HFFc6 (cell line): ENCODE data around the gene JAKMIP1. TPM values are rescaled to one million over a fixed set of nuclear protein-coding genes. Genes with fewer than 3 reads are reported as not detected.

ENCODE experiments used
- DNase-seq: peaks from one replicate; pipeline ENCODE4 v3.0.0-alpha.2; 2018
- H3K27ac Mint-ChIP-seq: 2 replicates; pipeline ENCODE4 v1.8.0; 2020; ENCODE audit warnings: mild to moderate bottlenecking, mixed read lengths
- H3K27me3 Mint-ChIP-seq: 2 replicates; pipeline ENCODE4 v1.8.0; 2021; ENCODE audit warnings: mild to moderate bottlenecking, moderate library complexity, mixed read lengths; ENCODE audit not compliant: insufficient read depth
- H3K36me3 Mint-ChIP-seq: 2 replicates; pipeline ENCODE4 v1.8.0; 2021; ENCODE audit warnings: low read depth, mixed read lengths
- H3K4me1 Mint-ChIP-seq: 2 replicates; pipeline ENCODE4 v1.8.0; 2020; ENCODE audit warnings: low read depth, mixed read lengths
- H3K4me3 Mint-ChIP-seq: 2 replicates; pipeline ENCODE4 v1.8.0; 2020; ENCODE audit warnings: mild to moderate bottlenecking, moderate library complexity, mixed read lengths
- H3K9me3 Mint-ChIP-seq: 2 replicates; pipeline ENCODE4 v1.8.0; 2020; ENCODE audit warnings: mild to moderate bottlenecking, mixed read lengths
- CTCF ChIP-seq: fragments of 200-600 bp; sonication (generic); IDR thresholded peaks from 2 replicates; pipeline ENCODE4 v1.5.0; 2021; ENCODE audit warnings: antibody characterized with exemption, mild to moderate bottlenecking
- total RNA-seq, 6 experiments: library from RNA; stranded (reverse); fragmentation: NEBNext Ultra II Directional; extraction: Animal tissue kit (Norgen Biotek cat#: 25700); gene quantifications; 2 replicates in 1 of 6; 3 replicates in 5 of 6; pipeline ENCODE4 v1.2.3, GENCODE V29; 2021

Gene JAKMIP1
- total RNA-seq, 6 experiments from 2014 or later = not detected

GRCh38 chr4:6122496-6122895, 77.9 kb downstream of the JAKMIP1 start:
- Mint-ChIP-seq H3K27me3 (peaks cover 7% of the 10 kb centered on the region), H3K27ac (no peak overlapping the region), H3K4me1 (no peaks in the 10 kb centered on the region), H3K9me3 (peaks cover 39% of the 10 kb centered on the region), H3K4me3 (no peak overlapping the region), H3K36me3 (peaks cover 8% of the 10 kb centered on the region; the same call in 1 of the 2 replicates)
- DNase-seq = no peak
- TF ChIP-seq CTCF = no peak

GRCh38 chr4:6121941-6122340, 78.4 kb downstream of the JAKMIP1 start:
- Mint-ChIP-seq H3K27ac (no peak overlapping the region), H3K4me1 (no peaks in the 10 kb centered on the region), H3K36me3 (peaks cover 8% of the 10 kb centered on the region), H3K4me3 (no peak overlapping the region), H3K9me3 (peaks cover 43% of the 10 kb centered on the region), H3K27me3 (peaks cover 7% of the 10 kb centered on the region)
- DNase-seq = no peak
- TF ChIP-seq CTCF = no peak

- no peak for DNase-seq
- peaks cover 8% of the 10 kb centered on the region for H3K36me3 Mint-ChIP-seq
These were observed 79.0 kb downstream of the JAKMIP1 start for GRCh38 chr4:6121276-6121850.

GRCh38 chr4:6120361-6120760, 80.0 kb downstream of the JAKMIP1 start:
- no peak overlapping the region for H3K27ac Mint-ChIP-seq
- peaks cover 7% of the 10 kb centered on the region for H3K27me3 Mint-ChIP-seq
- no peaks in the 10 kb centered on the region for H3K4me1 Mint-ChIP-seq
- no peak for DNase-seq
- peaks cover 8% of the 10 kb centered on the region for H3K36me3 Mint-ChIP-seq
- peaks cover 49% of the 10 kb centered on the region for H3K9me3 Mint-ChIP-seq
- TF ChIP-seq CTCF = no peak
- no peak overlapping the region for H3K4me3 Mint-ChIP-seq

More at GRCh38 chr4:6121276-6121850, 79.0 kb downstream of the JAKMIP1 start:
- peaks cover 7% of the 10 kb centered on the region for H3K27me3 Mint-ChIP-seq
- no peak overlapping the region for H3K4me3 Mint-ChIP-seq
- no peak for TF ChIP-seq CTCF
- no peaks in the 10 kb centered on the region for H3K4me1 Mint-ChIP-seq
- no peak overlapping the region for H3K27ac Mint-ChIP-seq
- H3K9me3 Mint-ChIP-seq = peaks cover 49% of the 10 kb centered on the region

GRCh38 chr4:6119507-6120020, 80.8 kb downstream of the JAKMIP1 start:
- Mint-ChIP-seq H3K27me3 (peaks cover 7% of the 10 kb centered on the region), H3K4me3 (no peak overlapping the region), H3K27ac (no peak overlapping the region), H3K9me3 (peaks cover 50% of the 10 kb centered on the region), H3K4me1 (no peaks in the 10 kb centered on the region), H3K36me3 (peaks cover 8% of the 10 kb centered on the region)
- TF ChIP-seq CTCF = no peak
- DNase-seq = no peak
